K562 (cell line): ENCODE measurements around the gene PGPEP1. TPM values are rescaled to one million over a fixed set of nuclear protein-coding genes. Genes with fewer than 3 reads are reported as not detected.

Experiments
- ATF4 ChIP-seq: fragments of 450-650 bp; formaldehyde crosslinking; IDR thresholded peaks from 2 replicates; pipeline ENCODE4 v1.4.0; 2022; ENCODE audit warnings: mild to moderate bottlenecking, moderate library complexity
- GATAD2B ChIP-seq: fragments of 450-650 bp; IDR thresholded peaks from 2 replicates; pipeline ENCODE4 v1.6.1; 2017; ENCODE audit warnings: mild to moderate bottlenecking, borderline replicate concordance
- GTF2E2 ChIP-seq: fragments of 200-800 bp; sonication (Bioruptor generic); IDR thresholded peaks from 2 replicates; pipeline ENCODE4 v1.6.1; 2016; ENCODE audit warnings: missing genetic modification characterization, missing compliant biosample characterization
- ID3 ChIP-seq, 2 experiments: fragments of 250-450 bp in 1 of 2; fragments of 450-650 bp in 1 of 2; sonication (Bioruptor Pico) in 1 of 2; IDR thresholded peaks; 2 replicates each; pipeline versions ENCODE4 v1.6.1 to v1.8.0; 2016 to 2021; ENCODE audit warnings: mild to moderate bottlenecking in 2 of 2, moderate library complexity in 2 of 2, missing compliant biosample characterization in 1 of 2, missing genetic modification characterization in 1 of 2
- MECOM ChIP-seq: fragments of 250-450 bp; sonication (Bioruptor Pico); IDR thresholded peaks from 2 replicates; pipeline ENCODE4 v1.8.0; 2022; ENCODE audit warnings: inconsistent platforms
- NFE2L1 ChIP-seq: fragments of 450-650 bp; IDR thresholded peaks from 2 replicates; pipeline ENCODE4 v1.6.1; 2016; ENCODE audit warnings: missing genetic modification characterization, low read depth, mild to moderate bottlenecking, missing compliant biosample characterization, moderate library complexity, borderline replicate concordance
- NFXL1 ChIP-seq: fragments of 450-650 bp; formaldehyde crosslinking; IDR thresholded peaks from 2 replicates; pipeline ENCODE4 v1.4.0; 2021; ENCODE audit warnings: mild to moderate bottlenecking
- NR4A1 ChIP-seq, 2 experiments: fragments of 250-450 bp in 1 of 2; fragments of 450-650 bp in 1 of 2; sonication (Bioruptor Pico) in 1 of 2; IDR thresholded peaks; 2 replicates each; pipeline versions ENCODE4 v1.4.0 to v1.6.1; 2016 to 2020; ENCODE audit warnings: mild to moderate bottlenecking in 2 of 2, missing compliant biosample characterization in 1 of 2, missing genetic modification characterization in 1 of 2, moderate library complexity in 1 of 2
- PYGO2 ChIP-seq: fragments of 450-650 bp; IDR thresholded peaks from 2 replicates; pipeline ENCODE4 v1.6.1; 2016; ENCODE audit warnings: mild to moderate bottlenecking, missing genetic modification characterization, moderate library complexity, missing compliant biosample characterization
- STAG1 ChIP-seq: sonication (generic); formaldehyde crosslinking; IDR thresholded peaks from 2 replicates; pipeline ENCODE4 v1.5.0; 2020; ENCODE audit warnings: missing genetic modification reagents, borderline replicate concordance
- ZBTB34 ChIP-seq: fragments of 250-450 bp; sonication (Bioruptor Pico); IDR thresholded peaks from 2 replicates; pipeline ENCODE4 v1.8.0; 2021; ENCODE audit warnings: mild to moderate bottlenecking, moderate library complexity
- ZNF347 ChIP-seq: fragments of 450-650 bp; formaldehyde crosslinking; IDR thresholded peaks from 2 replicates; pipeline ENCODE4 v1.4.0; 2020; ENCODE audit warnings: low read depth, mild to moderate bottlenecking, moderate library complexity
- polyA plus RNA-seq, 8 experiments: library from polyadenylated mRNA; depleted of rRNA in 4 of 8; stranded (reverse) in 5 of 8; unstranded in 3 of 8; fragments of >200 nt; fragmentation: Nextera tagmentation in 2 of 8; fragmentation: Illumina TruSeq in 1 of 8; extraction: Ambion mirVana in 2 of 8; extraction: Trizol in 1 of 8; gene quantifications; 2 replicates each; pipeline versions ENCODE4 v1.2.1 to v1.2.3, GENCODE V29; 2011 to 2014; ENCODE audit warnings: inconsistent platforms in 1 of 8, missing spikeins in 1 of 8
- total RNA-seq, 7 experiments: library from RNA; depleted of rRNA in 6 of 7; stranded (reverse); fragments of >200 nt in 6 of 7; fragmentation: Illumina TruSeq in 2 of 7; extraction: Trizol in 2 of 7; gene quantifications; 2 replicates each; pipeline versions ENCODE4 v1.2.1 to v1.2.3, GENCODE V29; 2011 to 2021; ENCODE audit warnings: low replicate concordance in 1 of 7

PGPEP1 gene
- total and polyA plus RNA-seq, 9 of the 15 experiments (the other 6 are each of a cell fraction or from before 2014, with no cell fraction given): 10.0 to 69.6 (median 33.5) TPM

- TF ChIP-seq ID3 (CRISPR knock-in tag; IDR thresholded peaks at IDR 0.05) (no peak), ID3 (tag; IDR thresholded peaks at IDR 0.05) (0 out of 2 replicates have a peak, but pooled peaks have one; percentile 57), NFE2L1 (tag) (no peak), STAG1 (CRISPR knock-in tag) (no peak), MECOM (CRISPR knock-in tag) (0 out of 2 replicates have a peak, but pooled peaks have one; percentile 20), NR4A1 (CRISPR knock-in tag; IDR thresholded peaks at IDR 0.05) (no peak), NR4A1 (tag; IDR thresholded peaks at IDR 0.05) (0 out of 2 replicates have a peak, but pooled peaks have one; percentile 54), GTF2E2 (tag) (0 out of 2 replicates have a peak, but pooled peaks have one; percentile 12), NFXL1 (CRISPR knock-in tag) (0 out of 2 replicates have a peak, but pooled peaks have one; percentile 35), ATF4 (CRISPR knock-in tag) (0 out of 2 replicates have a peak, but pooled peaks have one; percentile 15), ZBTB34 (CRISPR knock-in tag) (no peak), PYGO2 (tag) (0 out of 2 replicates have a peak, but pooled peaks have one; percentile 25), GATAD2B (no peak), ZNF347 (CRISPR knock-in tag) (0 out of 2 replicates have a peak, but pooled peaks have one; percentile 13)
Observed at GRCh38 chr19:18320865-18321733, 19.3 kb upstream of the PGPEP1 start (continued).
